ENCODE measurements around the gene PSMG2.
A peak's percentile ranks its signal among the peaks of the same experiment; 100 is the strongest.

PSMG2 gene

DNA sequence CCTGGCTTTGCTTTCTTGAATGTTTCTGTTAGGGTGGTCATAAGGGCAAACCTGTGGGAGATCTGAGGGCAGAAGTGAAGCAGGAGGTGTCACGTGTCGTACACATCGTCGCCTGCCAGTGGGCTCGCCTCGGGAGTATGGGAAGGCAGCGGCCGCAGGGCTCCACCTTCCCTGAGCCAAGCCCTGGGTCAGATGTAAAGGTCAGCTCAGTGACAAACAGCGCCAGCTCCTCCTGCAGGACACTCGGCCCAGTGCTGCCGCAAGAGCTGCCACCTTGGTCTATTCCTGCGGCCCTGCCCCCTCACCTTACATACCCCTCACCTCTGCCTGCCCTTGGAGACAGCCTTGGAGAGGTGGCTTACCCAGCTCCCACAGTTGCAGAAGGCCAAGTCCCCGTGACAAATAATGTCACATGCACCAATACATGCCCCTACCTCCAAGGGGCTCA is 64.2 kb downstream of the PSMG2 start:
- no peak for DNase-seq (ENCODE audit: low spot score)

DNA sequence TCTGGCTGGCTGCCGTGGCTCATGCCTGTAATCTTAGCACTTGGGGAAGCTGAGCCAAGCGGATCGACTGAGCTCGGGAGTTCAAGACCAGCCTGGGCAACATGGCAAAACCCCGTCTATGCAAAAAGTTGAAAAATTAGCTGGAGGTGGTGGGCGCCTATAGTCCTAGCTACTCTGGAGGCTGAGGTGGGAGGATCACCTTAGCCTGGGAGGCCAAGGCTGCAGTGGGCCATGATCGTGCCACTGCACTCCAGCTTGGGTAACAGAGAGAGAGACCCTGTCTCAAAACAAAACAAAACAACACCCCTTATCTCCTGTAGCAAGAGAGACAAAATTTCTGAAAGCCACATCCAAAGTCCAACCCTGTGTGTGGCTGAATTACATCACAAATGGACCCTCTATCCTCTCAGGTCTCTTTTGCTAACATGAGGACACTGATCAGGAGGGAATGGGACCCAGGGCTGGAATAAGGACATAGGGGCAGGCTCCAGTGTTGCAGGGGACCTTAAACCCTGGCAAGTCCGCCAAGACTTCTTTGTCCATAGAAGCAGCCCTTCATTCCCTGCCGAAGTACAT is 64.8 kb downstream of the PSMG2 start:
- DNase-seq (ENCODE audit: low spot score), result no peak

GRCh38 chr18:12768625-12769024 is 65.8 kb downstream of the PSMG2 start:
- no peak for DNase-seq (ENCODE audit: low spot score)

GRCh38 chr18:12769136-12769535 is 66.3 kb downstream of the PSMG2 start:
- DNase-seq (ENCODE audit: low spot score), result no peak

- DNase-seq (ENCODE audit: low spot score), result no peak
Observed at GRCh38 chr18:12769644-12770440, 67.0 kb downstream of the PSMG2 start.

DNA sequence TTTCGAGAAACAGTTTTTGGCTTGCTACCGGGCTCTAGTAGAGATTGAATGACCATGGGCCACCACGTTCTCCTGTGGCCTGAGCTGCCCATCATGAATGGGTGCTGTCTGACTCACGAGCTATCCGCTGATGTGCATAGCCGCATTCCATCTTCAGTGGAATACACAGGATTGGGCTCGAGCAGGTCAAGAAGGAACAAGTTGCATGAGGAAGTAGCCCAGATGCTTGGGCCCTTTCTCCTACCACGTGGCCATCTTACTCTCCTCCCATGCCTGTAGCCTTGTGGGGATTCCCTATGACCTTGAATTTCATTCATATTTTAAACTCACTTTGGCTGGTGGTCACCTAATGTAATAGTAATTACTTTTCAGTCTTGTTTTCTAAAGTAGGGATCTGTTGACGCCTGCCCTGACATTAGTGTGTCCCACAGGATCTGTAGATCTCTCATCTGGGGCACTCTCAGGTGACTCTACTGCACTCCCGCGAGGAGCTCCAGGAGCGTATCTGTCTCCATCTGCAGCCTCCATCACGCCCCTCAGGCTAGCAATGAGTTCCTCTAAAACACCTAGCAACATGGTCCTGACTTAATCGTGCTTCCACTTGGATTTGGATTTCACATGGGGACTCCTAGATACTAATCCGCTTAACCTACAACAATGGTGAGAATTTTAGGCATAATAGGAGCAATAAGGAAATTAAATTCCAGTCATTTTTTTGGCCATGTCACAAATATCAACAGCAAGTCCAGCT is 67.8 kb downstream of the PSMG2 start:
- peak; percentile 80 for DNase-seq (ENCODE audit: low spot score)

GRCh38 chr18:12772111-12772510 is 69.3 kb downstream of the PSMG2 start:
- DNase-seq (ENCODE audit: low spot score), result no peak

DNA sequence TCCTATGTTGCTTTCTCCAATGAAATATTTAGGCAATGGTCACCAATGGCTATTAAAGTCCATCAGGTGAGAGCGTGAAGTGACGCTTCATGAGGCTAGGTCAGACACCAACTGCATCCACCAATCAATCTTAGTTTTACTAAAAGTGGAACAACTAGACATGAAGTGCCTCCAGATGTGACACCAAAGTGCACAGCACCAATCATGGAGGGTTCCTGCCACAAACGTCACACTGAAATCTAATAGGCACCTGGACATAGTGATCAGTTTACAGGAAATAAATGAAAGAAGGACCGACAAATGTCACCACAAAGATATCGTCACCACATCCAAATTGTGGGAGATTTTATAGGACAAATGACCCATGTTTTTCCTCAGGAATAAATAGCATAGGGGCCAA is 70.5 kb downstream of the PSMG2 start:
- no peak for DNase-seq (ENCODE audit: low spot score)

- no peak for DNase-seq (ENCODE audit: low spot score)
Observed at GRCh38 chr18:12774982-12775381, 72.1 kb downstream of the PSMG2 start.

Measured in D341Med (cell line).